ENCODE results near the gene SH2D3A.

DNA sequence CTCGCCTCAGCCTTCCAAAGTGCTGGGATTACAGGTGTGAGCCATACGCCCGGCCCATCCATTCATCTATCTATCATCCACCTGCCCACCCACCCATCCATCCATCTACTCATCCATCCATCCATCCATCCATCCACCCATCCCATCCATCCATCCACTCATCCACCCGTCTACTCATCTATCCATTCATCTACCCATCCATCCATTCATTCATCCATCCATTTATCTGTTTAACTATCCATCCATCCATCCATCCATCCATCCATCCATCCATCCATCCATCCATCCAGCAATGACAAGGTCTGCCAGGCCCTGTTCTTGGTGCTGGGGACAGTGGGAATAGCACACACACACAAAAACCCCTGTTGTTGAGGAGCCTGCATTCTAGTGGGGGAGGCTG is 9.8 kb upstream of the SH2D3A start:
- TF ChIP-seq, protein P1, sequence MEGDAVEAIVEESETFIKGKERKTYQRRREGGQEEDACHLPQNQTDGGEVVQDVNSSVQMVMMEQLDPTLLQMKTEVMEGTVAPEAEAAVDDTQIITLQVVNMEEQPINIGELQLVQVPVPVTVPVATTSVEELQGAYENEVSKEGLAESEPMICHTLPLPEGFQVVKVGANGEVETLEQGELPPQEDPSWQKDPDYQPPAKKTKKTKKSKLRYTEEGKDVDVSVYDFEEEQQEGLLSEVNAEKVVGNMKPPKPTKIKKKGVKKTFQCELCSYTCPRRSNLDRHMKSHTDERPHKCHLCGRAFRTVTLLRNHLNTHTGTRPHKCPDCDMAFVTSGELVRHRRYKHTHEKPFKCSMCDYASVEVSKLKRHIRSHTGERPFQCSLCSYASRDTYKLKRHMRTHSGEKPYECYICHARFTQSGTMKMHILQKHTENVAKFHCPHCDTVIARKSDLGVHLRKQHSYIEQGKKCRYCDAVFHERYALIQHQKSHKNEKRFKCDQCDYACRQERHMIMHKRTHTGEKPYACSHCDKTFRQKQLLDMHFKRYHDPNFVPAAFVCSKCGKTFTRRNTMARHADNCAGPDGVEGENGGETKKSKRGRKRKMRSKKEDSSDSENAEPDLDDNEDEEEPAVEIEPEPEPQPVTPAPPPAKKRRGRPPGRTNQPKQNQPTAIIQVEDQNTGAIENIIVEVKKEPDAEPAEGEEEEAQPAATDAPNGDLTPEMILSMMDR (conservative IDR thresholded peaks at IDR 0.05) = no peak
- TF ChIP-seq ZFX (IDR thresholded peaks at IDR 0.05) = no peak
